Heart left ventricle (tissue), 13 donors: ENCODE measurements around the gene PROZ.

Experiments
- POLR2A ChIP-seq, 2 donors: fragments of 450-650 bp; IDR thresholded peaks; one replicate each; pipeline ENCODE4 v1.6.1; 2017; ENCODE audit warnings: antibody characterized with exemption in 2 of 2, mild to moderate bottlenecking in 2 of 2, moderate library complexity in 2 of 2
- TF ChIP-seq, protein P1 (sequence below), 12 donors: fragments of 200-600 bp; sonication (generic) in 4 of 12; IDR thresholded peaks; one replicate each; pipeline versions ENCODE4 v1.5.0 to v1.8.0; 2018 to 2022; ENCODE audit warnings: antibody characterized with exemption in 12 of 12, mild to moderate bottlenecking in 5 of 12
- donor health status: ischemic (EF 13 %, LVEDD 7.1; RV severe dilation, severe dysfunction).
- donor health status: DM: no; HTN: yes; CAD: no.
- donor health status: DM: no; HTN: no; CAD: no.
- donor health status: ischemic (EF 25% LVEDD 6.9; RV normal size, moderate dysfunction).
- donor health status: ischemic (EF 25% LVEDD 5.7; RV mildly dilated, moderate dysfunction).
- donor health status: ischemic (EF 35%, LVEDD 5.7; RV mildly dilated, moderate dysfunction).
- donor health status: nonischemic (EF 11% LVEDD 7.7; RV severe dilation, severe dysfunction).
- donor health status: DM: yes; HTN: yes; CAD: no.
- donor health status: PGD.
- donor health status: ischemic (EF 29% LVEDD 5.4; RV normal size, mild dysfunction).
- donor health status: nonischemic (EF 23%, LVEDD 6.1; RV moderate dilation, normal function).

DNA sequence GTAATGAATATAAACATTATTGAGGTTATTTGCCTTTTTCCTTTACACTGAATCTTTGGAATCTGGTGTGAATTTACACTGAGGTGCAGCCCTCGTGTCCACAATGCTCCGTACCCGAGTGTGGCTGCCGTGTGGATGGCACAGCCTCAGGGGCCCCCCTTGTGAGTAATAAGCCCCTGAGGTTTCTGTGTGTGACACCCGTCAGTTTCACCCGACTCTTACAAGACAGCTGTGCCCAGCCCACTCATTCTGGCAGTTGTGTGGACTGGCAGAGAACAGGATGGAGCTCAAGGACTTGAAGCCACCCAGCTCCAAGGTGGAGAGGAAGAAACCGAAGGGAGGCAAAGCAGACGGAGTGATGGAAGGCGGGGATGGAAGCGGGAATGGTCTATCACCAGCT, 7.8 kb downstream of the PROZ start:
- TF ChIP-seq, protein P1, sequence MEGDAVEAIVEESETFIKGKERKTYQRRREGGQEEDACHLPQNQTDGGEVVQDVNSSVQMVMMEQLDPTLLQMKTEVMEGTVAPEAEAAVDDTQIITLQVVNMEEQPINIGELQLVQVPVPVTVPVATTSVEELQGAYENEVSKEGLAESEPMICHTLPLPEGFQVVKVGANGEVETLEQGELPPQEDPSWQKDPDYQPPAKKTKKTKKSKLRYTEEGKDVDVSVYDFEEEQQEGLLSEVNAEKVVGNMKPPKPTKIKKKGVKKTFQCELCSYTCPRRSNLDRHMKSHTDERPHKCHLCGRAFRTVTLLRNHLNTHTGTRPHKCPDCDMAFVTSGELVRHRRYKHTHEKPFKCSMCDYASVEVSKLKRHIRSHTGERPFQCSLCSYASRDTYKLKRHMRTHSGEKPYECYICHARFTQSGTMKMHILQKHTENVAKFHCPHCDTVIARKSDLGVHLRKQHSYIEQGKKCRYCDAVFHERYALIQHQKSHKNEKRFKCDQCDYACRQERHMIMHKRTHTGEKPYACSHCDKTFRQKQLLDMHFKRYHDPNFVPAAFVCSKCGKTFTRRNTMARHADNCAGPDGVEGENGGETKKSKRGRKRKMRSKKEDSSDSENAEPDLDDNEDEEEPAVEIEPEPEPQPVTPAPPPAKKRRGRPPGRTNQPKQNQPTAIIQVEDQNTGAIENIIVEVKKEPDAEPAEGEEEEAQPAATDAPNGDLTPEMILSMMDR (IDR thresholded peaks at IDR 0.05), result no peak
- TF ChIP-seq POLR2A (IDR thresholded peaks at IDR 0.05), result no peak
